Fibroblast of villous mesenchyme (primary cell): ENCODE measurements around the gene SLAIN2. TPM values are rescaled to one million over a fixed set of nuclear protein-coding genes. Genes with fewer than 3 reads are reported as not detected.

Experiments used
- DNase-seq: peaks from one replicate; pipeline ENCODE4 v3.0.0-alpha.2; 2010; ENCODE audit warnings: low read depth
- H3K4me3 ChIP-seq: 2 replicates; pipeline ENCODE4 v1.5.1; 2011; ENCODE audit warnings: low read depth, mild to moderate bottlenecking, low read length
- total RNA-seq: library from RNA; depleted of rRNA; stranded (reverse); fragments of >200 nt; gene quantifications from 2 replicates; pipeline ENCODE4 v1.2.3, GENCODE V29; 2012
- TF ChIP-seq, protein P1 (sequence below): IDR thresholded peaks from 2 replicates; pipeline ENCODE4 v1.5.1; 2012; ENCODE audit warnings: low read depth, mild to moderate bottlenecking, low read length; ENCODE audit not compliant: insufficient read depth

The SLAIN2 gene
- total RNA-seq, 1 donor, result 99.7 TPM

DNA sequence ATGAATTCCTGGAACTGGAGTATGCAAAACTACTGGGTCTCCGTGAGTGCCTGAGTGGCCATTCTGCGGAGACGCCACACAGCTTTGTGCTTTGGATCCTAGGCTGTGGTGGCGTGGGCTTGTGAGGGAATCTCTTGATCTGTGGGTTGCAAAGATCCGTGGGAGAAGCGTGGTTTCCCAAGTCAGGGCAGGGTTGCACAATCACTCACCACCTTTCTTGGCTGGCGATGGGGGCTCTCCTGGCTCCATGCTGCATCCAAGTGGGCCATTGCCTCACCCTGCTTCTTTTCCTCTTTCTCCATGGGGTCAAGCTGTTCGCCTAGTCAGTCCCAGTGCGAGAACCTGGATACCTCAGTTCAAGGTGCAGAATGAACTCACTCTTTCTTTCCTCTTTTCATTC is 62.5 kb downstream of the SLAIN2 start:
- H3K4me3 ChIP-seq, result no peak overlapping the region
- DNase-seq, result peak; percentile 11
- TF ChIP-seq, protein P1, sequence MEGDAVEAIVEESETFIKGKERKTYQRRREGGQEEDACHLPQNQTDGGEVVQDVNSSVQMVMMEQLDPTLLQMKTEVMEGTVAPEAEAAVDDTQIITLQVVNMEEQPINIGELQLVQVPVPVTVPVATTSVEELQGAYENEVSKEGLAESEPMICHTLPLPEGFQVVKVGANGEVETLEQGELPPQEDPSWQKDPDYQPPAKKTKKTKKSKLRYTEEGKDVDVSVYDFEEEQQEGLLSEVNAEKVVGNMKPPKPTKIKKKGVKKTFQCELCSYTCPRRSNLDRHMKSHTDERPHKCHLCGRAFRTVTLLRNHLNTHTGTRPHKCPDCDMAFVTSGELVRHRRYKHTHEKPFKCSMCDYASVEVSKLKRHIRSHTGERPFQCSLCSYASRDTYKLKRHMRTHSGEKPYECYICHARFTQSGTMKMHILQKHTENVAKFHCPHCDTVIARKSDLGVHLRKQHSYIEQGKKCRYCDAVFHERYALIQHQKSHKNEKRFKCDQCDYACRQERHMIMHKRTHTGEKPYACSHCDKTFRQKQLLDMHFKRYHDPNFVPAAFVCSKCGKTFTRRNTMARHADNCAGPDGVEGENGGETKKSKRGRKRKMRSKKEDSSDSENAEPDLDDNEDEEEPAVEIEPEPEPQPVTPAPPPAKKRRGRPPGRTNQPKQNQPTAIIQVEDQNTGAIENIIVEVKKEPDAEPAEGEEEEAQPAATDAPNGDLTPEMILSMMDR, result no peak

DNA sequence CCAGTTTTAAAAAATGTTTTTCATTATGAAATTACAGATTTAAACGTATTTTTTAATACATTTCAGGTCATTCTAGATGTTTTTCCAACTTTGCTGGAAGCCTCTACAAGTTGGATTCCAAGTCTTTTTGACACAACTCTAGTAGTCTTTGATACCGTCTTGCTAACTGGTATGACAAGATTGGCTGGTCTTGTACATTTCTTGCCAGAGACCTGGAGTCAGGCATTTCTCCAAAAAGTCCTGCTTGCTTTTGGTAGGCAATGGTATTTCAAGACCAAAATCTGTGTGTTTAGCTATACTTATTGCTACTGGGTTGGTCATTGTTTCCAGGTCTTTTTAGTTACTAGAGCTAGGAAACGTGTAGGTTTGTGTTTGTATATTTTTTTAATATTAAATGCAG is 64.6 kb downstream of the SLAIN2 start:
- no peak for DNase-seq
- TF ChIP-seq, protein P1, result no peak
- H3K4me3 ChIP-seq, result no peak overlapping the region

DNA sequence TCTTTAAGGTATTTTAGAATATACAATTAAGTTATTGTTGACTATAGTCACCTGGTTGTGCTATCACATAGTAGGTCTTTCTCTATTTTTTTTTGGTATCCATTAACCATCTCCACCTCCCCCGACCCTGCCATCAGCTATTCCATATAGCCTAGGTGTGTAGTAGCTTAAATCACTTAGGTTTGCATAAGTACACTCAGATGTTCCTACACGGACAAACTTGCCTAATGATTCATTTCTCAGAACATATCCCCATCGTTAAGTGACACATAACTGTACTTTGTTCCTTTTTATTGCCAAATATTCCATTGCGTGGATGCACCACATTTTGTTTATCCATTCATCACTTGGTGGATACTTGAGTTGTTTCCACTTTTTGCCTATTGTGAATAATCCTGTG is 67.9 kb downstream of the SLAIN2 start:
- DNase-seq, result peak; percentile 4
- no peak overlapping the region for H3K4me3 ChIP-seq
- TF ChIP-seq, protein P1, result no peak

DNA sequence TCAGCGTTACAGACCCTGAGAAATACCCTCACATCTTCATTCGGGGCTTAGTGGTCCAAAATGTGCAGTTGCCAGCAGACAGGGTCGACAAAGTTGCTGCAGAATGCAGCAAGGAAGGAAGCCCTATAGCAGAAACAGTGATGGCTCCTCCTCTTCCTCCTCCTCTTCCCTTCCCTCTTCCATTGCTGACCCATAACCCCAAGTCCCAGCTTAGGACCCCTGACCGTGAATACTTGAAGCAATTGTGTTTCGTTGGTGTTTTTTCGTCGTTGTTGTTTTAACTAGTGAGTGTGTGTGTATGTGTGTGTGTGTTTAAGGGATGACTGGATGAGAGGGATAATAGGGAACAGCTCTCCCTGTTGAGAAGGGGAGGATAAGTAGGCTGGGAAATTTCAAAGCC is 69.5 kb downstream of the SLAIN2 start:
- no peak overlapping the region for H3K4me3 ChIP-seq
- DNase-seq, result no peak
- TF ChIP-seq, protein P1, result no peak

DNA sequence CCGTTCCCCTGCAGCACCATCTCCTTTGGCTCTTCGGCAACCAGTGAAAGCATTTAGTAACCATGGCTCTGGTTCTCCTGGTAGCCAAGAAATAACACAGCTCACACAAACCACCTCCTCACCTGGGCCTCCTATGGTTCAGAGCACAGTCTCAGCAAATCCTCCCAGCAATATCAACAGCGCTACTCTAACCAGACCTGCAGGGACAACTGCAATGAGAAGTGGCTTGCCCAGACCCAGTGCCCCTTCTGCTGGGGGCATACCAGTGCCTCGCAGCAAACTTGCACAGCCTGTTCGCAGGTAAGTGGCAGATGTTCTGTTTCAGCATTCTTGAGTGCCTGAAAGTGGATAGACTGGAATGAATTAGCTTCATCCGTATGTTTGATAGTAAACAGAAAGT is 78.8 kb downstream of the SLAIN2 start:
- H3K4me3 ChIP-seq, result no peak overlapping the region
- DNase-seq, result no peak
- TF ChIP-seq, protein P1, result no peak

DNA sequence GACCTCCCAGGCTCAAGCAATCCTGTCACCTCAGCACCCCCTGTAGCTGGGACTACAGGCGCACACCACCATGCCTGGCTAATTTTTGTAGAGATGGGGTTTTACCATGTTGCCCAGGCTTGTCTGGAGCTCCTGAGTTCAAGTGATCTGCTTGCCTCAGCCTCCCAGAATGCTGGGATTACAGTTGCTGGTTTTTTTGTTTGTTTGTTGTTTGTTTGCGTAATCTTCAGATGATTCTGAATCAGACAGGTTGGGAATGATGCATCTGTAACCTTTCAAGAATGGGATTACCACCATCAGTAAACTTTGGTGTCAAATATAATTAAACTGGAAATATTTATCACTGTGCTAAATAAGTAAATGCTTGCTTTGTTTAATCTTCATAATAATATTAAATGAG is 79.8 kb downstream of the SLAIN2 start:
- TF ChIP-seq, protein P1, result no peak
- peak; percentile 6 for DNase-seq
- no peak overlapping the region for H3K4me3 ChIP-seq

DNA sequence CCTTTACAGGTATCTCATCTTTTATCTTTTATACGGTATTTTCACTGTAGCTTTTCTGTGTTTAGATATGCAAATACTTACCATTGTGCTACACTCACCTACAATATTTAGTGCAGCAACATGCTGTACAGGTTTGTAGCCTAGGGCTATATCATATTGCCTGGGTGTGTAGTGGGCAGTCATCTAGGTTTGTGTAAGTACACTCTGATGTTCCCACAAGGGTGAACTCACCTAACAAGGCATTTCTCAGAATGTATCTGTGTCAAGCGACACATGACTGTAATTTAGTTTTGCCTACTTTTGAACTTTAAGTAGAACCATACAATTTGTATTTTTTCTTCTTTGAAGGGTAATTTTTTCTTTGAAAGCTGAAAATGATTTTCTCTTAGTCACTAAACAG is 87.6 kb downstream of the SLAIN2 start:
- TF ChIP-seq, protein P1, result no peak
- no peak overlapping the region for H3K4me3 ChIP-seq
- no peak for DNase-seq
